HG03025 (cell line): Measurements from ENCODE around the gene SLC34A1.
"Not testable (repeated sequence)": the region's sequence is repeated elsewhere in the genome, so short reads cannot be mapped to it uniquely, and the experiment has no call there.

Experiments used
- ATAC-seq: cut with Tn5 transposase; IDR thresholded peaks from one replicate; pipeline ENCODE4 v1.9.1; 2021; ENCODE audit warnings: mild to moderate bottlenecking, moderate library complexity; ENCODE audit not compliant: unreplicated experiment, low FRiP score

SLC34A1 gene

GRCh38 chr5:177367981-177368868 is 16.0 kb upstream of the SLC34A1 start:
- no peak for ATAC-seq

GRCh38 chr5:177368869-177369644 is 15.2 kb upstream of the SLC34A1 start:
- no peak for ATAC-seq

- no peak for ATAC-seq
Observed at GRCh38 chr5:177369645-177370440, 14.4 kb upstream of the SLC34A1 start.

- ATAC-seq, result no peak
Observed at GRCh38 chr5:177370488-177371119, 13.6 kb upstream of the SLC34A1 start.

- no peak for ATAC-seq
Observed at GRCh38 chr5:177371120-177372033, 12.9 kb upstream of the SLC34A1 start.

- no peak for ATAC-seq
Observed at GRCh38 chr5:177372034-177372896, 12.0 kb upstream of the SLC34A1 start.

- no peak for ATAC-seq
Observed at GRCh38 chr5:177372910-177373309, 11.3 kb upstream of the SLC34A1 start.

GRCh38 chr5:177373806-177374205 is 10.4 kb upstream of the SLC34A1 start:
- ATAC-seq, result no peak

GRCh38 chr5:177374211-177374610 is 10.0 kb upstream of the SLC34A1 start:
- ATAC-seq, result no peak

- not testable (repeated sequence) for ATAC-seq
Observed at GRCh38 chr5:177375516-177375915, 8.7 kb upstream of the SLC34A1 start.

GRCh38 chr5:177376107-177376506 is 8.1 kb upstream of the SLC34A1 start:
- no peak for ATAC-seq

GRCh38 chr5:177377851-177378776 is 6.1 kb upstream of the SLC34A1 start:
- no peak for ATAC-seq

- no peak for ATAC-seq
Observed at GRCh38 chr5:177378884-177379883, 5.0 kb upstream of the SLC34A1 start.

- ATAC-seq, result no peak
Observed at GRCh38 chr5:177380805-177381126, 3.5 kb upstream of the SLC34A1 start.

- no peak for ATAC-seq
Observed at GRCh38 chr5:177382423-177383029, 1.7 kb upstream of the SLC34A1 start.

GRCh38 chr5:177383181-177383580 is 1.1 kb upstream of the SLC34A1 start:
- no peak for ATAC-seq
